CD4-positive, alpha-beta T cell (primary cell): ENCODE results near the gene MACROD2. TPM values are rescaled to one million over a fixed set of nuclear protein-coding genes. Genes with fewer than 3 reads are reported as not detected.

Source experiments
- ATAC-seq: fragments of 200-7000 bp; cut with Tn5 transposase; one replicate; pipeline ENCODE4 v1.10.0; 2022; ENCODE audit warnings: mild to moderate bottlenecking; ENCODE audit not compliant: poor library complexity
- CTCF ChIA-PET: fragments of 350-600 bp; sonication (Branson Sonifier 250); formaldehyde crosslinking; loops from one replicate; lab custom pipeline; 2021; ENCODE audit warnings: antibody characterized with exemption, inconsistent platforms; lab: Charles Lee
- POLR2A ChIA-PET: fragments of 350-600 bp; sonication (Branson Sonifier 250); formaldehyde crosslinking; loops from one replicate; lab custom pipeline; 2021; ENCODE audit warnings: antibody characterized with exemption, inconsistent platforms; lab: Charles Lee
- DNase-seq, 14 experiments: peaks; one replicate each; pipeline ENCODE4 v3.0.0-alpha.2; 2013 to 2020; ENCODE audit warnings: mixed read lengths in 2 of 14
- H3K27ac ChIP-seq, 2 donors: one replicate each; pipeline versions ENCODE4 v1.5.1 to v1.7.0; 2013; ENCODE audit warnings: low read length in 2 of 2, low read depth in 1 of 2, mild to moderate bottlenecking in 1 of 2
- H3K27me3 ChIP-seq, 2 experiments: 1 replicate in 1 of 2; 2 replicates in 1 of 2; pipeline versions ENCODE4 v1.6.1 to v1.7.0; 2013; ENCODE audit warnings: low read length in 2 of 2, control low read depth in 1 of 2, mild to moderate bottlenecking in 1 of 2, moderate library complexity in 1 of 2; ENCODE audit not compliant: insufficient read depth in 2 of 2, control insufficient read depth in 1 of 2
- H3K36me3 ChIP-seq: one replicate; pipeline ENCODE4 v1.6.1; 2013; ENCODE audit warnings: low read length, control low read depth; ENCODE audit not compliant: insufficient read depth
- H3K4me1 ChIP-seq: one replicate; pipeline ENCODE4 v1.6.1; 2013; ENCODE audit warnings: low read length, control low read depth; ENCODE audit not compliant: insufficient read depth
- H3K4me3 ChIP-seq: one replicate; pipeline ENCODE4 v1.5.1; 2013; ENCODE audit warnings: mild to moderate bottlenecking, low read length, moderate library complexity
- H3K9me3 ChIP-seq, 2 experiments: 1 replicate in 1 of 2; 2 replicates in 1 of 2; pipeline versions ENCODE4 v1.6.1 to v1.7.0; 2013; ENCODE audit warnings: low read length in 2 of 2, mild to moderate bottlenecking in 2 of 2, control low read depth in 1 of 2, moderate library complexity in 1 of 2; ENCODE audit not compliant: control insufficient read depth in 1 of 2, insufficient read depth in 1 of 2
- H3K27ac Mint-ChIP-seq: one replicate; pipeline ENCODE4 v1.8.0; 2020; ENCODE audit warnings: mixed read lengths
- H3K27me3 Mint-ChIP-seq: one replicate; pipeline ENCODE4 v1.8.0; 2021; ENCODE audit warnings: mixed read lengths
- H3K36me3 Mint-ChIP-seq: one replicate; pipeline ENCODE4 v1.8.0; 2021; ENCODE audit warnings: low read depth, mixed read lengths
- H3K4me1 Mint-ChIP-seq: one replicate; pipeline ENCODE4 v1.8.0; 2021; ENCODE audit warnings: low read depth, mixed read lengths
- H3K4me3 Mint-ChIP-seq: one replicate; pipeline ENCODE4 v1.8.0; 2020; ENCODE audit warnings: mild to moderate bottlenecking, mixed read lengths
- H3K9me3 Mint-ChIP-seq: one replicate; pipeline ENCODE4 v1.8.0; 2020; ENCODE audit warnings: mixed read lengths
- CTCF ChIP-seq: fragments of 200-600 bp; IDR thresholded peaks from one replicate; pipeline ENCODE4 v1.8.0; 2022; ENCODE audit warnings: antibody characterized with exemption, mild to moderate bottlenecking
- intact Hi-C, 2 experiments: fragments of 100-400 bp; cut with DNase I in 1 of 2; cut with micrococcal nuclease in 1 of 2; formaldehyde crosslinking; loops; one replicate each; pipeline versions ENCODE4 v1.15.1 to v1.9.0; 2023 to 2025; cut with DNase I, micrococcal nuclease
- total RNA-seq, 174 experiments: library from RNA in 2 of 174; stranded (reverse) in 2 of 174; gene quantifications; one replicate each; pipeline ENCODE4 v1.2.3 and lab custom pipeline; 2021 to 2026

Gene MACROD2
- total RNA-seq, 2 experiments from 2014 or later, result not detected

DNA sequence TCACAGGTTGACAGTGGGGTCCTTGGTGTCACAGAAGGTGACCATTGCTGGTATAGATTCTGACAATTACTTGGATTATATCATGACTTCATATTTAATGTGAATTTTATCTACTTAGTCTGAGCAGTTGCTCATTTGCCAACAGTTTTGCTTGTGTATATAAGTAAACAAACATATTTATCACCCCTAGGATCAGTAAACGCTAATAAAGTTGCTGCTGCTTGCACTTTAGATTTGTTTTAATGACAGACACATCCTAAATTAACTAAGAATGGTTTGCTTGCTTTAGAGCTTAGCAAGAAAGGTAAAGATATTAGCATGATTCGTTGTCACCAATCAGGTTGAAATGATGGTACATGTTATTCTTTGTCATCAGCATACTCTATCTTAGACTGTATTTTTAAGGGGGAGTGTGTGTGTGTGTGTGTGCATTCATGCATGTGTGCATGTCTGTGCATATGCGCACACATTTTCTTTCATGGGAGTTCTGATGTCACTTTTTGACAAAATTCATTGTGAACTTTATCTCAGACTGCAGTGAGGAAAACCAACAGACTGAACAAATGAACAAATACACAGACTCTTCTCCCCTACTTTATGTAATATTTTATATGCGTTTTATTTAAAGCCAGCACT lies 1124.7 kb downstream of the MACROD2 start:
- TF ChIP-seq CTCF, result no peak
- intact Hi-C loops, result no loop called here
- CTCF ChIA-PET, result no interaction called here
- Mint-ChIP-seq H3K4me1 (no peaks in the 10 kb centered on the region), H3K9me3 (peaks cover 8% of the 10 kb centered on the region), H3K27me3 (no peaks in the 10 kb centered on the region), H3K36me3 (no peaks in the 10 kb centered on the region), H3K27ac (no peak overlapping the region), H3K4me3 (no peak overlapping the region)
- DNase-seq (no peak), ATAC-seq (no peak)
- Histone ChIP-seq H3K9me3 (peaks cover 0 to 6% of the 10 kb centered on the region in 2 experiments), H3K27me3 (no peaks in the 10 kb centered on the region), H3K27ac (no peak overlapping the region), H3K36me3 (no peaks in the 10 kb centered on the region), H3K4me3 (no peak overlapping the region), H3K4me1 (no peaks in the 10 kb centered on the region)
- POLR2A ChIA-PET, result no interaction called here

DNA sequence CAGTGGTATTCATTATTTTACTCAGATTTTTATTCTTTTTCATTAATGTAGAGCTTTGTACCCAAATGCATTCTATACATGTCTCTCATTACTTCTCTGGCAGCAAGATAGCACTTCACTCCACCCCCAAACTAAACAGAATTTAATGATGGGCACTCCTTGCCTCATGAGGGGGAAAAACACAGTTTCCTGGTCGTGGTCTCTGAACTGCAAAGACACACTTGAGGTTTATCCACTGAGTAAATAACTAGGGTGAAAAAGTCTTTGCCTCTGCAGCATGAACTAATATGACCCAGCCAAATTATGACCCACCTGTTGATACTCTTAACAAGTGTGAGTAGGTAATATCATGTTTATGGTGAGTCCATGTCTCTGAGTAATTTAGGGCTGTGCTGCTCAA lies 1127.3 kb downstream of the MACROD2 start:
- H3K27ac ChIP-seq, result no peak overlapping the region
- no peaks in the 10 kb centered on the region for H3K36me3 Mint-ChIP-seq
- ChIA-PET CTCF (no interaction called here), POLR2A (no interaction called here)
- no peak for ATAC-seq
- H3K9me3 Mint-ChIP-seq, result peaks cover 2% of the 10 kb centered on the region
- H3K36me3 ChIP-seq, result no peaks in the 10 kb centered on the region
- no peak overlapping the region for H3K4me3 Mint-ChIP-seq
- no peaks in the 10 kb centered on the region for H3K27me3 Mint-ChIP-seq
- intact Hi-C loops, result no loop called here
- no peaks in the 10 kb centered on the region for H3K4me1 ChIP-seq
- peaks cover 0 to 4% of the 10 kb centered on the region in 2 experiments for H3K9me3 ChIP-seq
- H3K4me3 ChIP-seq, result no peak overlapping the region
- no peaks in the 10 kb centered on the region for H3K27me3 ChIP-seq
- no peaks in the 10 kb centered on the region for H3K4me1 Mint-ChIP-seq
- H3K27ac Mint-ChIP-seq, result no peak overlapping the region
- DNase-seq, result no peak
- no peak for TF ChIP-seq CTCF

DNA sequence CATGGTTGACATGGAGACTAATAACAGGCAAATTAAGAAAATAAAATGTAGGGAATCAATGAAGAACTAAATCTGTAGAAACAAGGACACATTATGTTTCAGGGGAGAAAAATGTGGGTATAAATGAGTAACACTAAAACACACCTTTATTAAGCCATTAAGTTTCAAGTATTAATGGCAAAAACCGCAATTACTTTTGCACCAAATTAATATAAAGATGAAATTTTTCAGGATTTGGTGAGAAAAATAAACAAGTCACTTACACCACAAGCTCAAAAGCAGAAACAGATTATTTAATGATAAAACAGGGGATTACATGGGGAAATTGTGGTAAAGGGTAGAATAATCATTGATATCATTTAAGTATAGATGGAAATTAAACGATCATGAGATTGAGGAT lies 1135.9 kb downstream of the MACROD2 start:
- H3K4me3 ChIP-seq, result no peak overlapping the region
- Mint-ChIP-seq H3K27me3 (no peaks in the 10 kb centered on the region), H3K36me3 (no peaks in the 10 kb centered on the region)

More for the DNA sequence above, 1135.9 kb downstream of the MACROD2 start:
- Mint-ChIP-seq H3K27ac (no peak overlapping the region), H3K9me3 (peaks cover 2% of the 10 kb centered on the region), H3K4me3 (no peak overlapping the region), H3K4me1 (no peaks in the 10 kb centered on the region)
- ChIA-PET CTCF (interaction anchor here (1.3 kb wide), 1 partner anchor 17 kb away, joined by 3 read pairs; no protein-coding TSS in a partner anchor), POLR2A (no interaction called here)
- ATAC-seq (no peak), DNase-seq (no peak)
- no peak for TF ChIP-seq CTCF
- Histone ChIP-seq H3K4me1 (no peaks in the 10 kb centered on the region), H3K9me3 (peaks cover 0 to 6% of the 10 kb centered on the region in 2 experiments), H3K27ac (no peak overlapping the region), H3K27me3 (no peaks in the 10 kb centered on the region), H3K36me3 (no peaks in the 10 kb centered on the region)
- intact Hi-C loops, result no loop called here
